Neural cell (in vitro differentiated cells): ENCODE results near the gene FN1. TPM values are rescaled to one million over a fixed set of nuclear protein-coding genes. Genes with fewer than 3 reads are reported as not detected.

Experiments used
- H2AFZ ChIP-seq: fragments of 200-600, 300-800 bp; sonication (generic), shearing (Covaris generic); 2 replicates; pipeline ENCODE4 v1.6.0; 2014; ENCODE audit warnings: low read depth, mild to moderate bottlenecking, antibody characterized with exemption, low read length, moderate library complexity
- H3F3A ChIP-seq: fragments of 200-600 bp; shearing (Covaris generic); 2 replicates; pipeline ENCODE4 v1.6.1; 2016; ENCODE audit warnings: mild to moderate bottlenecking, moderate library complexity, mixed read lengths, antibody characterized with exemption, low read length; ENCODE audit not compliant: insufficient read depth, poor library complexity, severe bottlenecking
- H3K27ac ChIP-seq: fragments of 200-600, 300-800 bp; sonication (generic), shearing (Covaris generic); 2 replicates; pipeline ENCODE4 v1.5.1; 2014; ENCODE audit warnings: mild to moderate bottlenecking, low read length, moderate library complexity
- H3K27me3 ChIP-seq: fragments of 300-800, 200-600 bp; sonication (generic), shearing (Covaris generic); 2 replicates; pipeline ENCODE4 v1.6.0; 2014; ENCODE audit warnings: mild to moderate bottlenecking, low read depth, low read length, moderate library complexity; ENCODE audit not compliant: insufficient read depth
- H3K36me3 ChIP-seq: fragments of 300-800, 200-600 bp; sonication (generic), shearing (Covaris generic); 2 replicates; pipeline ENCODE4 v1.5.1; 2014; ENCODE audit warnings: mild to moderate bottlenecking, antibody characterized with exemption, low read length, moderate library complexity; ENCODE audit not compliant: insufficient read depth
- H3K4me2 ChIP-seq: fragments of 300-800, 200-600 bp; sonication (generic), shearing (Covaris generic); 2 replicates; pipeline ENCODE4 v1.6.0; 2014; ENCODE audit warnings: mild to moderate bottlenecking, low read length
- H3K4me3 ChIP-seq: fragments of 300-800, 200-600 bp; sonication (generic), shearing (Covaris generic); 2 replicates; pipeline ENCODE4 v1.5.1; 2014; ENCODE audit warnings: mild to moderate bottlenecking, low read length, moderate library complexity
- H3K79me2 ChIP-seq: fragments of 200-600 bp; shearing (Covaris generic); replicated peaks from 2 replicates; pipeline ENCODE4 v1.6.0; 2014; ENCODE audit warnings: mild to moderate bottlenecking, low read length, moderate library complexity; ENCODE audit not compliant: insufficient read depth
- H3K9ac ChIP-seq: fragments of 300-800, 200-600 bp; sonication (generic), shearing (Covaris generic); 2 replicates; pipeline ENCODE4 v1.6.1; 2016; ENCODE audit warnings: mild to moderate bottlenecking, low read length, mixed read lengths
- H3K9me2 ChIP-seq: fragments of 200-600 bp; shearing (Covaris generic); 2 replicates; pipeline ENCODE4 v1.6.1; 2016; ENCODE audit warnings: mild to moderate bottlenecking, low read length, mixed read lengths; ENCODE audit not compliant: insufficient read depth
- H3K9me3 ChIP-seq: fragments of 200-600, 300-800 bp; sonication (generic), shearing (Covaris generic); 2 replicates; pipeline ENCODE4 v1.6.1; 2016; ENCODE audit warnings: mild to moderate bottlenecking, mixed run types, low read length, moderate library complexity, mixed read lengths
- H4K20me1 ChIP-seq: fragments of 200-600 bp; shearing (Covaris generic); 2 replicates; pipeline ENCODE4 v1.6.1; 2016; ENCODE audit warnings: mild to moderate bottlenecking, mixed run types; ENCODE audit not compliant: insufficient read depth
- CTCF ChIP-seq: fragments of 450-650 bp; IDR thresholded peaks from 2 replicates; pipeline ENCODE4 v1.5.1; 2014; ENCODE audit warnings: antibody characterized with exemption, mild to moderate bottlenecking, moderate library complexity; ENCODE audit not compliant: poor library complexity, severe bottlenecking
- EP300 ChIP-seq: fragments of 450-650 bp; conservative IDR thresholded peaks from 2 replicates; pipeline ENCODE4 v1.6.1; 2014; ENCODE audit warnings: antibody characterized with exemption, mild to moderate bottlenecking, moderate library complexity; ENCODE audit not compliant: poor library complexity, severe bottlenecking
- EZH2 ChIP-seq: fragments of 200-600, 300-800 bp; shearing (Covaris generic), sonication (generic); IDR thresholded peaks from 2 replicates; pipeline ENCODE4 v1.6.1; 2014; ENCODE audit warnings: antibody characterized with exemption, low read length, borderline replicate concordance, mild to moderate bottlenecking; ENCODE audit not compliant: insufficient read depth, poor library complexity, severe bottlenecking
- MXI1 ChIP-seq: fragments of 450-650 bp; conservative IDR thresholded peaks from 2 replicates; pipeline ENCODE4 v1.6.1; 2014; ENCODE audit warnings: antibody characterized with exemption, mild to moderate bottlenecking; ENCODE audit not compliant: poor library complexity, severe bottlenecking
- POLR2AphosphoS5 ChIP-seq: IDR thresholded peaks from 2 replicates; pipeline ENCODE4 v1.6.1; 2012
- RAD21 ChIP-seq: fragments of 450-650 bp; conservative IDR thresholded peaks from 2 replicates; pipeline ENCODE4 v1.6.1; 2014; ENCODE audit warnings: antibody characterized with exemption, mild to moderate bottlenecking, moderate library complexity
- REST ChIP-seq: IDR thresholded peaks from 2 replicates; pipeline ENCODE4 v1.6.1; 2012; ENCODE audit warnings: borderline replicate concordance
- SMC3 ChIP-seq: fragments of 450-650 bp; conservative IDR thresholded peaks from 2 replicates; pipeline ENCODE4 v1.6.1; 2014; ENCODE audit warnings: antibody characterized with exemption, mild to moderate bottlenecking, moderate library complexity; ENCODE audit not compliant: poor library complexity
- TAF1 ChIP-seq: IDR thresholded peaks from 2 replicates; pipeline ENCODE4 v1.6.1; 2012; ENCODE audit warnings: low read depth
- polyA plus RNA-seq: library from polyadenylated mRNA; depleted of rRNA; stranded (reverse); fragments of >200 nt; gene quantifications from 2 replicates; pipeline ENCODE4 v1.2.3, GENCODE V29; 2014

Gene FN1
- polyA plus RNA-seq, 1 donor from 2014 or later: 0.93 TPM

- Histone ChIP-seq H3K9me3 (no peaks in the 10 kb centered on the region), H3K9ac (no peak overlapping the region), H3K36me3 (no peaks in the 10 kb centered on the region), H3K4me3 (no peak overlapping the region), H4K20me1 (no peaks in the 10 kb centered on the region), H3K4me2 (no peak overlapping the region), H3K9me2 (no peaks in the 10 kb centered on the region), H2AFZ (no peak overlapping the region), H3K79me2 (no peaks in the 10 kb centered on the region), H3F3A (no peaks in the 10 kb centered on the region), H3K27ac (no peak overlapping the region), H3K27me3 (no peaks in the 10 kb centered on the region)
- TF ChIP-seq POLR2AphosphoS5 (no peak), TAF1 (no peak), REST (no peak), SMC3 (no peak), RAD21 (no peak), CTCF (no peak), EP300 (no peak), MXI1 (no peak), EZH2 (no peak)
These were observed 19.2 kb downstream of the FN1 start for GRCh38 chr2:215416656-215417055.

- Histone ChIP-seq H3K27ac (no peak overlapping the region), H3K4me2 (no peak overlapping the region), H2AFZ (no peak overlapping the region), H4K20me1 (no peaks in the 10 kb centered on the region), H3K27me3 (no peaks in the 10 kb centered on the region), H3K4me3 (no peak overlapping the region), H3K9me2 (no peaks in the 10 kb centered on the region), H3K36me3 (no peaks in the 10 kb centered on the region), H3K9me3 (no peaks in the 10 kb centered on the region), H3K9ac (no peak overlapping the region), H3F3A (no peaks in the 10 kb centered on the region), H3K79me2 (no peaks in the 10 kb centered on the region)
- TF ChIP-seq EP300 (no peak), REST (no peak), POLR2AphosphoS5 (no peak), RAD21 (no peak), MXI1 (no peak), EZH2 (no peak), CTCF (no peak), SMC3 (no peak), TAF1 (no peak)
These were observed 19.9 kb downstream of the FN1 start for GRCh38 chr2:215415820-215416577.
